ENCODE data around the gene STARD4. TPM values are rescaled to one million over a fixed set of nuclear protein-coding genes. Genes with fewer than 3 reads are reported as not detected.

Gene STARD4
- total and polyA plus RNA-seq, 9 of the 15 experiments (the other 6 are each of a cell fraction or from before 2014, with no cell fraction given), result 28.4 to 88.0 (median 34.0) TPM

- TF ChIP-seq ZNF431 (CRISPR knock-in tag; IDR thresholded peaks at IDR 0.05), result no peak
- no peak for TF ChIP-seq BMI1 (IDR thresholded peaks at IDR 0.05; ENCODE audit: low read length)
- TF ChIP-seq FOXJ3 (CRISPR knock-in tag; IDR thresholded peaks at IDR 0.05), result no peak
- peak; percentile 60; the same call in 1 of the 2 replicates for TF ChIP-seq EP300 (IDR thresholded peaks at IDR 0.05; ENCODE audit: low read length)
- TF ChIP-seq GATAD2A (IDR thresholded peaks at IDR 0.05), result peak; percentile 14; the same call in 1 of the 2 replicates
- no peak for TF ChIP-seq ZNF184 (CRISPR knock-in tag; IDR thresholded peaks at IDR 0.05)
- TF ChIP-seq CXXC5 (CRISPR knock-in tag; IDR thresholded peaks at IDR 0.05), result peak; percentile 71
- TF ChIP-seq NUFIP1 (IDR thresholded peaks at IDR 0.05; ENCODE audit: partially characterized antibody), result no peak
- TF ChIP-seq POLR2AphosphoS5 (IDR thresholded peaks at IDR 0.05; ENCODE audit: control insufficient read depth, insufficient read depth, low read depth, low read length), result no peak
- TF ChIP-seq ATF1 (CRISPR knock-in tag; IDR thresholded peaks at IDR 0.05), result no peak
- TF ChIP-seq ATF1 (tag; IDR thresholded peaks at IDR 0.05), result peak; percentile 91
- no peak for TF ChIP-seq PHF20 (IDR thresholded peaks at IDR 0.05; ENCODE audit: partially characterized antibody)
- no peak for TF ChIP-seq FOXK1 (CRISPR knock-in tag; IDR thresholded peaks at IDR 0.05; ENCODE audit: borderline replicate concordance)
- TF ChIP-seq ZNF57 (CRISPR knock-in tag; IDR thresholded peaks at IDR 0.05), result no peak
- TF ChIP-seq, protein P1, sequence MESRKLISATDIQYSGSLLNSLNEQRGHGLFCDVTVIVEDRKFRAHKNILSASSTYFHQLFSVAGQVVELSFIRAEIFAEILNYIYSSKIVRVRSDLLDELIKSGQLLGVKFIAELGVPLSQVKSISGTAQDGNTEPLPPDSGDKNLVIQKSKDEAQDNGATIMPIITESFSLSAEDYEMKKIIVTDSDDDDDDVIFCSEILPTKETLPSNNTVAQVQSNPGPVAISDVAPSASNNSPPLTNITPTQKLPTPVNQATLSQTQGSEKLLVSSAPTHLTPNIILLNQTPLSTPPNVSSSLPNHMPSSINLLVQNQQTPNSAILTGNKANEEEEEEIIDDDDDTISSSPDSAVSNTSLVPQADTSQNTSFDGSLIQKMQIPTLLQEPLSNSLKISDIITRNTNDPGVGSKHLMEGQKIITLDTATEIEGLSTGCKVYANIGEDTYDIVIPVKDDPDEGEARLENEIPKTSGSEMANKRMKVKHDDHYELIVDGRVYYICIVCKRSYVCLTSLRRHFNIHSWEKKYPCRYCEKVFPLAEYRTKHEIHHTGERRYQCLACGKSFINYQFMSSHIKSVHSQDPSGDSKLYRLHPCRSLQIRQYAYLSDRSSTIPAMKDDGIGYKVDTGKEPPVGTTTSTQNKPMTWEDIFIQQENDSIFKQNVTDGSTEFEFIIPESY (CRISPR knock-in tag; IDR thresholded peaks at IDR 0.05), result no peak
- no peak for TF ChIP-seq ZNF143 (CRISPR knock-in tag; IDR thresholded peaks at IDR 0.05)
- no peak for TF ChIP-seq HNRNPK (IDR thresholded peaks at IDR 0.05; ENCODE audit: low read depth, low read length, poor library complexity, severe bottlenecking)
- TF ChIP-seq ZNF133 (CRISPR knock-in tag; IDR thresholded peaks at IDR 0.05), result no peak
- TF ChIP-seq ZBTB8A (IDR thresholded peaks at IDR 0.05; ENCODE audit: partially characterized antibody), result no peak
- TF ChIP-seq POLR2B (IDR thresholded peaks at IDR 0.05; ENCODE audit: low read depth, partially characterized antibody), result peak; percentile 60
- no peak for TF ChIP-seq ZNF232 (CRISPR knock-in tag; IDR thresholded peaks at IDR 0.05)
- TF ChIP-seq THRAP3 (IDR thresholded peaks at IDR 0.05; ENCODE audit: borderline replicate concordance), result no peak
- TF ChIP-seq RERE (CRISPR knock-in tag; IDR thresholded peaks at IDR 0.05; ENCODE audit: borderline replicate concordance), result no peak
- TF ChIP-seq MED1 (CRISPR knock-in tag; IDR thresholded peaks at IDR 0.05; ENCODE audit: borderline replicate concordance), result no peak
- no peak for TF ChIP-seq HNRNPL (IDR thresholded peaks at IDR 0.05; ENCODE audit: low read depth, low read length)
- TF ChIP-seq RAD51 (IDR thresholded peaks at IDR 0.05; ENCODE audit: borderline replicate concordance, low read depth), result no peak
Observed at GRCh38 chr5:111530298-111530740, 18.0 kb upstream of the STARD4 start (continued).

Measured in K562 (cell line).